HUES6 (cell line): ENCODE data around the gene BRMS1.
A peak's percentile ranks its signal among the peaks of the same experiment; 100 is the strongest.

ENCODE experiments used
- H3K27ac ChIP-seq: 2 replicates; pipeline ENCODE4 v1.7.0; 2013; ENCODE audit warnings: low read depth, mild to moderate bottlenecking, low read length, inconsistent platforms
- H3K27me3 ChIP-seq: 2 replicates; pipeline ENCODE4 v1.6.1; 2013; ENCODE audit warnings: low read length; ENCODE audit not compliant: control insufficient read depth, insufficient read depth
- H3K36me3 ChIP-seq: 2 replicates; pipeline ENCODE4 v1.6.1; 2013; ENCODE audit warnings: low read length; ENCODE audit not compliant: control insufficient read depth, insufficient read depth
- H3K4me1 ChIP-seq: 2 replicates; pipeline ENCODE4 v1.6.1; 2013; ENCODE audit warnings: low read length; ENCODE audit not compliant: control insufficient read depth, insufficient read depth
- H3K4me3 ChIP-seq: 2 replicates; pipeline ENCODE4 v1.5.1; 2013; ENCODE audit warnings: low read depth, low read length
- H3K9ac ChIP-seq: one replicate; pipeline ENCODE4 v1.6.1; 2013; ENCODE audit warnings: mild to moderate bottlenecking, low read length
- H3K9me3 ChIP-seq: 2 replicates; pipeline ENCODE4 v1.6.1; 2013; ENCODE audit warnings: low read depth, low read length; ENCODE audit not compliant: control insufficient read depth, insufficient read depth

The BRMS1 gene

GRCh38 chr11:66369073-66369894 is 24.4 kb upstream of the BRMS1 start:
- H3K4me1 ChIP-seq = peaks cover 20% of the 10 kb centered on the region
- peak overlapping the region; percentile 62 for H3K4me3 ChIP-seq
- H3K9me3 ChIP-seq = no peaks in the 10 kb centered on the region
- H3K27me3 ChIP-seq = no peaks in the 10 kb centered on the region
- no peak overlapping the region for H3K27ac ChIP-seq
- H3K9ac ChIP-seq = peak overlapping the region; percentile 65
- H3K36me3 ChIP-seq = peaks cover 47% of the 10 kb centered on the region

- H3K27ac ChIP-seq = no peak overlapping the region
- H3K9me3 ChIP-seq = no peaks in the 10 kb centered on the region
- H3K4me3 ChIP-seq = no peak overlapping the region
- H3K9ac ChIP-seq = no peak overlapping the region
- H3K27me3 ChIP-seq = no peaks in the 10 kb centered on the region
- H3K36me3 ChIP-seq = peaks cover 55% of the 10 kb centered on the region
- peaks cover 20% of the 10 kb centered on the region for H3K4me1 ChIP-seq
Measured at GRCh38 chr11:66368484-66368883, 23.6 kb upstream of the BRMS1 start.

DNA sequence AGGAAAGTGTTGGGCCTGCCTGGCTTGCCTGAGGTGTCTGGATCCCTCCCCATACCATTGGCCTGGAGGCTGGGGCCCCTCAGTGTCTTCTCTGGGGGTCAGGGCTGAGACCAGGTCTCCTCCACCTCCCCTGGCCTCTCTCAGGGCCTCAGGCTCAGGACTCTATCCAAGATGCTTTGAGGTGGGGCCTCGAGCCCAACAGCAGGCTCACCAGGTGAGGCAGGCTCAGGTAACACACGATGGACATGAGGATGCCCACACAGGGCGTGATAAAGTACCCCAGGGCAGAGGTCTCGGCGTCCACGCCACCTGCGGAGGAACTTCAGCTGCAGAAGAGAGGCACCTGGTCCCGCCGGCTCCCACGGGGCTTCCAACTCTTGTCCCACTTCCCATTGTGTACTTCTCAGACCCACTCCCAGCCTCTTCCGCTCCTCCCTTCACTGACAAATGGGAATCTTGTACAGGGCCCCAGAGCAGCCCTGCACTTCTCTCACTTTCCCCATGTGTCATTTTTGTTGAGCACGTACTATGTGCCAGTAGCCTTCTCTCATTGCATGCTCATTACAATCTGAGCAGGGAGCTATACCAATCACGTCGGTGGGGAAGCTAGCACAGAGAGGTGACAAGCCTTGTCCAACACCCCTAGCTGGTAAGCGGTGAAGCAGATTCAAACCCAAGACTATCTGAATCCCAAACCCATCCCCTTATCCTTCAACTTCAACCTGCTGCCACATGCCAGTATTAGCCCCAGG is 22.8 kb upstream of the BRMS1 start:
- Histone ChIP-seq H3K9me3 (no peaks in the 10 kb centered on the region), H3K27me3 (no peaks in the 10 kb centered on the region), H3K36me3 (peaks cover 62% of the 10 kb centered on the region), H3K4me1 (peaks cover 13% of the 10 kb centered on the region), H3K9ac (no peak overlapping the region), H3K4me3 (no peak overlapping the region), H3K27ac (no peak overlapping the region)

DNA sequence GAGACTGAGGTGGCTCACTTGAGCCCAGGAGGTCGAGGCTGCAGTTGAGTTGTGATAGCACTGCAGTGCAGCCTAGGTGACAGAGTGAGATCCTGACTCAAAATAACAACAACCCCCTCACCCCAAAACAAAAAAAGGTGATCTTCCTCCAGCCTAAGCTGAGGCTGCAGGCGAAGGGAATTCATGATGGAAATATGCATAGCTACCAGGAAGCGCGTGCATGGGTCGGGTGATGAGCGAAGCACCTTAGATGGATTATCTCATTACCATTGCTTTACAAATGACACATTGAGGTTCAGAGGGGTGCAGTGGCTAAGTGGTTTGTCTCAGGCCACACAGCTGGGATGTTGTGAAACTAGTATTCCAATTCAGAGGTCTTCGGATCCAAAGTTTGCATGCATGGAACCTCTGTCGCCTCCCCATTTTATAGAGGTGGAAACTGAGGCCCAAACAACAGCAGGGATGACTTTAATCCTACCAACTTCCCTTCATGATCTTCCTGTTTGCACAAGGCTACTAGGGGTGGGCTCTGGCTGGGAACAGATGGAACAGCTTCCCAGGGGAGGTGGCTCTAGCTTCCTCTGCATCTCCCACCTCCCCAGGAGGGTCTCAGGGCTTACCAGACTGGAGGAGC is 22.1 kb upstream of the BRMS1 start:
- H3K9me3 ChIP-seq = no peaks in the 10 kb centered on the region
- H3K27ac ChIP-seq = no peak overlapping the region
- no peak overlapping the region for H3K4me3 ChIP-seq
- no peak overlapping the region for H3K9ac ChIP-seq
- H3K27me3 ChIP-seq = no peaks in the 10 kb centered on the region
- H3K36me3 ChIP-seq = peaks cover 70% of the 10 kb centered on the region
- peaks cover 11% of the 10 kb centered on the region for H3K4me1 ChIP-seq

DNA sequence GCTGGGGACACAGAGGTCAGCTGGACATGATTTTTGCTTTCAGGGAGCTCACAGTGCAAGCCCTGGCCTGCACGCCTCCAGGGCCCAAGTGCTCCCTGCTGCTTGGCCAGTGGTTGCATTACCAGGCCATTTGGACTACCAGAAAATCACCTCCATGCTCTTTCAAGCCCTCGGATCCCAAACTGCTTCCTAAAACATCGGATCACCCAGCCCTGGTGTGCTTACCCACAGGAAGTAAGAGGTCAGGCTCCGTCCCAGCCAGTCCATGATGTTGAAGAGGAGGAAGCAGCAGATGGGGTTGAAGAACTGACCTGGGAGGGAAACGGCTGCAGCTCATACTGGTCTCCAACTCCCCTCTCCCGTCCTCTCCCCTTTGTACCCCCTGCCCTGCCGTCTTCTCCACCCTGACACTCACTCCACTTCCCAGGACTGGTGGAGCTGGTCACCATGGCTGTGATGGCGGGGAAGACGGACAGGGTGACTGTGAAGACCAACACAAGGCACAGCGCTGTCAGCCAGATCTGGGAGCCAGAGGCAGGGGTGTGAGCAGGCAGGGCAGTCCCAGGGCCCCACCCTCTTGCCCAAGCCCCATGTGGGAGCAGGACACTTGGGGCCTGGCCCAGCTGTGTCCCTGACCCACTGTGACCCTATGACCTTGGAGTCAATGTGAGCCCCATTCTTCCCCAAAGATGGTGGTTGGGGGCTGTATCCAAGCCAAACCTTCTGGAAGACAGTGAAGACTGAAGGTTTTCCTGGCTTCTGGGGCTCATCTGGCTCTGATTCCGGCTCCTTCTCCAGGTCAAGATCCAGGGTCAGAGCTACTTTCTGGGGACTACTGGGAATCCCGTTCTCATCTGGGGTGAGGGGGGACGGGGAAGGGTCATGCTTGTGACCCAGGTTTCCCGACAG is 21.1 kb upstream of the BRMS1 start:
- H3K36me3 ChIP-seq = peaks cover 76% of the 10 kb centered on the region
- peaks cover 11% of the 10 kb centered on the region for H3K4me1 ChIP-seq
- no peak overlapping the region for H3K4me3 ChIP-seq
- no peaks in the 10 kb centered on the region for H3K9me3 ChIP-seq
- H3K27ac ChIP-seq = no peak overlapping the region
- no peaks in the 10 kb centered on the region for H3K27me3 ChIP-seq
- H3K9ac ChIP-seq = no peak overlapping the region

GRCh38 chr11:66365166-66365565 is 20.3 kb upstream of the BRMS1 start:
- no peak overlapping the region for H3K9ac ChIP-seq
- peaks cover 10% of the 10 kb centered on the region for H3K4me1 ChIP-seq
- H3K9me3 ChIP-seq = no peaks in the 10 kb centered on the region
- H3K36me3 ChIP-seq = peaks cover 76% of the 10 kb centered on the region
- H3K27ac ChIP-seq = no peak overlapping the region
- no peak overlapping the region for H3K4me3 ChIP-seq
- H3K27me3 ChIP-seq = no peaks in the 10 kb centered on the region

DNA sequence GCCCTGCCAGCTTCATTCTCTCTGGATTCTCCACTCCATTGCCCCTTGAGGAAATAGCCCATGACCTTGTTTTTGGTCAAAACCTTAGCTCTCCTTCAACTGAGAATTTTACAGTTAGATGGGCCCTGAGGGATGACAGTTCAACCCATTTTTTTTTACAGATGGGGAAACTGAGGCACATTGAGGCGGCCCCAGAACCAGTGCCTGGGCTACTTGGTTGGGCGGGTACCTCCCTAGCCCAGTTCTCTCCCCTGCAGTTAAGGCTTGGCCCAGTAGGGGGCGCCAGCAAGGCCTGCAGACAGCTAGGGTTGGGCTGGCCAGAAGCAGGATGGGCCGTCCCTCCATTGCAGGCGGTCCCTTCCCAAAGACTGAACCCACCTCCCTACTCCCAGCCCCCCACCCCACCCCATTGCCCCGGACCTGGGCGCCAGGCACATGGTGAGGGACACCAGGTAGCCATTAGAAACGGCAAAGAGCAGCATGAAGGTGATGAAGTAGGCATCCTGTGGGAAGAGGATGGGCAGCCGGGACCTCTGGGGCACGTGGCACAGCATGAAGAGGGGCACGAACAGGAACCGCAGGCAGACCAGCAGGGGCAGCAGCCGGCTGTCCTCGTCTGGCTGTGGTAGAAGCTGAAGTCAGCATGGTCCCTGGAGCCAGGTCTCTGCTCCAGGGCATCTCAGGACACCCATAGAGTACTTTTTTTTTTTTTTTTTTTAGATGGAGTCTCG is 19.1 kb upstream of the BRMS1 start:
- Histone ChIP-seq H3K36me3 (peaks cover 72% of the 10 kb centered on the region), H3K4me1 (peaks cover 2% of the 10 kb centered on the region; the same call in 1 of the 2 replicates), H3K27me3 (no peaks in the 10 kb centered on the region), H3K9ac (no peak overlapping the region), H3K9me3 (no peaks in the 10 kb centered on the region), H3K4me3 (no peak overlapping the region), H3K27ac (no peak overlapping the region)

- no peaks in the 10 kb centered on the region for H3K27me3 ChIP-seq
Measured at GRCh38 chr11:66363187-66363601, 18.3 kb upstream of the BRMS1 start.

GRCh38 chr11:66362481-66363147 is 17.7 kb upstream of the BRMS1 start:
- Histone ChIP-seq H3K9ac (no peak overlapping the region), H3K4me1 (peaks cover 2% of the 10 kb centered on the region; the same call in 1 of the 2 replicates), H3K27ac (no peak overlapping the region)

More at GRCh38 chr11:66363187-66363601, 18.3 kb upstream of the BRMS1 start:
- Histone ChIP-seq H3K4me3 (no peak overlapping the region), H3K4me1 (peaks cover 2% of the 10 kb centered on the region; the same call in 1 of the 2 replicates), H3K9ac (no peak overlapping the region), H3K36me3 (peaks cover 64% of the 10 kb centered on the region), H3K9me3 (no peaks in the 10 kb centered on the region), H3K27ac (no peak overlapping the region)

More at GRCh38 chr11:66362481-66363147, 17.7 kb upstream of the BRMS1 start:
- H3K27me3 ChIP-seq = no peaks in the 10 kb centered on the region
- no peaks in the 10 kb centered on the region for H3K9me3 ChIP-seq
- no peak overlapping the region for H3K4me3 ChIP-seq
- H3K36me3 ChIP-seq = peaks cover 58% of the 10 kb centered on the region
